HUES64 (cell line): Measurements from ENCODE around the gene PRPF8.

Experiments used
- H3K27ac ChIP-seq: 2 replicates; pipeline ENCODE4 v1.7.0; 2013; ENCODE audit warnings: low read depth, low read length, inconsistent platforms
- H3K27me3 ChIP-seq: 2 replicates; pipeline ENCODE4 v1.6.1; 2013; ENCODE audit warnings: mild to moderate bottlenecking, low read length; ENCODE audit not compliant: insufficient read depth
- H3K36me3 ChIP-seq: 2 replicates; pipeline ENCODE4 v1.6.1; 2013; ENCODE audit warnings: mild to moderate bottlenecking, low read length; ENCODE audit not compliant: insufficient read depth
- H3K4me1 ChIP-seq: 2 replicates; pipeline ENCODE4 v1.6.1; 2013; ENCODE audit warnings: mild to moderate bottlenecking, low read length, moderate library complexity; ENCODE audit not compliant: insufficient read depth
- H3K4me3 ChIP-seq: 2 replicates; pipeline ENCODE4 v1.5.1; 2013; ENCODE audit warnings: mild to moderate bottlenecking, low read length, moderate library complexity
- H3K9ac ChIP-seq: 2 replicates; pipeline ENCODE4 v1.6.1; 2013; ENCODE audit warnings: mild to moderate bottlenecking, low read depth, low read length
- H3K9me3 ChIP-seq: 2 replicates; pipeline ENCODE4 v1.6.1; 2013; ENCODE audit warnings: low read depth, low read length; ENCODE audit not compliant: insufficient read depth
- whole genome bisulfite sequencing: fragments of 150-250, 120-280 bp; methylation state at CpG from one replicate; pipeline ENCODE4 v1.1.7; 2013; ENCODE audit warnings: missing lambda C conversion rate; 5-methylcytosine and 5-hydroxymethylcytosine counted together

Gene PRPF8

DNA sequence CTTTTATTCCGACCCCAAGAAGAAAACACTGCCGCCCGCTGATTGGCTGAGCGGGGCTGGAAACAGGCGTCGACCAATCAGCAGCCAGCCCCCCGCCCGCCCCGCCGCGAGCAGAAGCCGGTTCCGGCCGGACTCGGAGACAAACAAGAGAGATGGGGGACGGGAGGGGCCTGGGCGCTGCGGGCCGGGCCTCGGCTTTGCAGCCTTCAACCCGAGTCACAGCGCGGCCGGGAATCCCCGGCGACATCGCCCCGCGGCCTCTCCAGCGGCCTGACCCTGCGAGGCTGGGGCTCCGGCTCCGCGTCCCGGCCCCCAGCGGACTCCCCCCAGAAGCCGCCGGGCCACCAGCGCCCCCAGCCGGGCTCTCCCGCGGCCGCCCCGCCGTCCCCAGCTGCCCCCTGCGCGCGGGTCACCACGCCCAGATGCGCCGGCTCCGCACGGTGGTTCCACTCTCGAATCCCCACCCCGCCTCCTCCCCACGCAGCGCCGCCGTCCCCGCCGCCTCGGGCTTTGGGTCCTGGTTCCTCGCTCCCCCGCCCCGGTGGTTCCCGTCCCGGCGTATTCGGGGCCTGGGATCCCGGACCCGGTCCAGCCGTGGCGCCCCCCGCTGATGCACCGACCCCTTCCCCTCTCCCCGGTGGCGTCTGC, 55.7 kb downstream of the PRPF8 start:
- under 1% methylated on average over 77 of the region's 77 CpGs for WGBS
- H3K36me3 ChIP-seq: no peaks in the 10 kb centered on the region
- H3K9me3 ChIP-seq: no peaks in the 10 kb centered on the region
- peak overlapping the region; percentile 76 for H3K27ac ChIP-seq
- H3K9ac ChIP-seq: peak overlapping the region; percentile 94
- H3K27me3 ChIP-seq: peaks cover 16% of the 10 kb centered on the region; the same call in 1 of the 2 replicates
- peaks cover 21% of the 10 kb centered on the region; the same call in 1 of the 2 replicates for H3K4me1 ChIP-seq
- H3K4me3 ChIP-seq: peak overlapping the region; percentile 84

DNA sequence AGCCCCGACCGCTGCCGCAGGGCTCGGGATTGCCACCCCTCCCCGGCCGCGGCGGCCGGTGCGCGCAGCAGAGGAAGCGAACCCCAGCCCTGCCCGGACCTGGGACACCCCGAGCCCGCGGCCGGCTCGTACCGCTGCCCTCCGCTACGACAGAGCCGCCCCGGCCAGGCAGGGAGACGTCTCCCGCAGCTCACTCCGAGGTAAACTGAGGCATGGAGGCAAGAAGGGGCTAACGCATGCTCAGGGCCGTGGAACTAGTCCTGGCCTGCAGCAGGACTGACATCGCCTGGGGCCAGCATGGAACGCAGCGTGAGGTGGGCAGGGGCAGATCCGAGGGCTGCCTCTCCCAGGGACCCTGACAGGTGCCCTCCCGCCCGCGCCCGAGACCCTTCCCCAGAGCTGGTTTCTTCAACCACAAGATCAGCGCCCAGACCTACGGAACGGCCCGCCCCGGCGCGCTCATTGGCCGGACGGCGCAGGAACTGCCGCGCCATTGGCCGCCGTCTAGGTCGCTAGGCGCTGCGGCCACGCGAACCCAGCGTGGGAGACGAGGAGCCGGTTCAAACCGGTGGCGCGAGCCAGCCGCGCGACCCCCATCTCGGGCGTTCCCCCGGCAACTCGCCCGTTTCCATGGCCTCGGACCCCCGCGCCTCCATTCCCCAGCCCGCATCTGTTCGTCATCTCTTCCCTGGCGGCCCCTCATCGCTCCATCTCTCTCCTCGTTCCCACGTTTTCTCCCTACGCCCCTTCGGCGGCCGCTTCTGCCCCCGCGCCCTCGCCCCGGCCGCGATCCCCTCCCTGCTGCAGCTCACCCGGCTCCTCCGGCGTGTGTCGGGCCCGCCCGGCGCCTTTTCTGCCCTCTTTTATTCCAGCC, 56.4 kb downstream of the PRPF8 start, which contains the start of gene SLC43A2:
Gene SLC43A2, minus strand, starts transcription at position 853 of the 874 bp plus-strand sequence. CDS start 960 bp downstream, outside the sequence.
- peaks cover 16% of the 10 kb centered on the region; the same call in 1 of the 2 replicates for H3K27me3 ChIP-seq
- under 1% methylated on average over 95 of the region's 95 CpGs for WGBS
- no peaks in the 10 kb centered on the region for H3K36me3 ChIP-seq
- no peaks in the 10 kb centered on the region for H3K9me3 ChIP-seq
- H3K27ac ChIP-seq: peak within 1 kb of the TSS; percentile 76
- H3K9ac ChIP-seq: peak within 1 kb of the TSS; percentile 94
- peak within 1 kb of the TSS; percentile 84 for H3K4me3 ChIP-seq
- H3K4me1 ChIP-seq: peaks cover 21% of the 10 kb centered on the region; the same call in 1 of the 2 replicates

DNA sequence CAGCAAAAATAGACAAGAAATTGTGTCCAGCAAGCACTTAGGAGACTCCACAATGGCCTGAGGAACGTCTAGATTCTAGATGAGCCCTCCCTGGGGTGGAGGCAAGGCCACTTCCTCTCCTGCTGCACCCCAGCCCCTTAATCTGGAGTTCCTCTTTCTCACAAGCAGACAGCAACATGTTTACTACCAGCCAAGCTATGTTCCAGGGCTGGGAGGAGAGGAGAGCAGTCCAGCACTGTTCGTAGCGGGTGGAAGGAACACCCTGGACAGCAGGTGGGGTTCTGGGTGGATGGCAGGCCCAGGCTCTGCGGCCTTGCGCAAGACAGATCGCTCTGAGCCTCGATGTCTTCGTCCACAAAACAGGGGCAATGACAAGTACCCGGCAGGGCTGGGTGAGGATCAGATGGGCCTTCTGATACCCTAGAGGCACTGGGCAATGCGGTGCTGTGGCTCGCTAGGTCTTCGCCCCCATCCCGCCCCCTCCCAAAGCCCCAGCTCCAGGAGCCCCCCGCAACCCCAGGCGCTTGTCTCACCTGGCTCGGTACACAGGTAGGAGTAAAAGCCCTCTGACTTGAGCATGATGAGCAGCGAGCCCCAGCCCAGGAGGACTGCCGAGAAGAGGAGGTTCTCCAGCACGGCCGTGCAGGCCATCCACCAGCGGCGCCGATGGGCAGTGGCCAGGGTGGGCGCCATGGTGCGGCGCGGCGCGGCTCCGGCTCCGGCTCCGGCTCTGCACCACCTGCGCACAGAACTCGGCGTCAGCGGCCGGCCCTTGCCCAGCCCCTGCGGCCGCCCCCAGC, 57.3 kb downstream of the PRPF8 start:
- Histone ChIP-seq H3K9ac (no peak overlapping the region), H3K4me1 (peaks cover 21% of the 10 kb centered on the region; the same call in 1 of the 2 replicates), H3K27ac (no peak overlapping the region), H3K36me3 (no peaks in the 10 kb centered on the region), H3K27me3 (peaks cover 16% of the 10 kb centered on the region; the same call in 1 of the 2 replicates), H3K9me3 (no peaks in the 10 kb centered on the region), H3K4me3 (peak overlapping the region; percentile 84)
- WGBS: 30% methylated on average over 39 of the region's 39 CpGs

DNA sequence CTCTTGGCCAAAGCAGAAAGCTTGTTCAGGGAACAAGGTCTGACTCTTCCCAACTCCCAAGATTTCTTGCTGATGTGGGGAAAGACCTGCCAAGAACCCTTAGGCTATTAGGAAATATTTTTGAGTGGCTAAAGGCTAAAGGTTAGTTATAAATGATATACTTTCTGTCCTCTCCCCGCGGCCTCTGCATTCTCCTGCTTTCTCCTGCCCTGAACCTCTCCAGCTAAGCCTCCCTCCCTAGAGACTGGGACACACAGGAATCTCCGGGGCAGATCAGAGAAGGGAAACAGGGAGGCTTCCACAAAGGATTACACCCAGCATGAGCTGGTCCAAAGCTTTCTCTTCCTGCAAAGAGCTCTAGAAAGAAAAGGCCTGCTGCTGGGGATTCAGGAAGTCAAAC, 58.3 kb downstream of the PRPF8 start:
- WGBS: 59% methylated on average over 3 of the region's 3 CpGs
- no peak overlapping the region for H3K4me3 ChIP-seq

DNA sequence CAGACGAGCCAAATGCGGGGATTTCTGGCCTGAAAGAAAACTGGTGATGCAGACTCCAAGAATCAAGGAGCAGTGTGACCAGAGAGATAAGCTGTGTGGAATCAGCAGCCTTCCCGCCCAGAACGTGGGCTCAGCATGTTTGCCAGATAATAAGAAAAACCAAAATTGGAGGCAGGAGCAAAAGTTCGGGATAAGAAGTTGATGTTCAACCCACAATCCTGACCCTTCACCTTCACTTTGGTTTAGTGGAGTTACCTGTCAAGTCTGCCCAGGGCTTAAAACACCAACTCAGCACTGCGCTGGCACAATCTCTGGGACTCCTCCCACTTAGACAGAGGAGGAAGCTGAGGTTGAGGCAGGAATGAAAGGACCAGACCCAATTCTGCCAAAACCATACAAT, 59.1 kb downstream of the PRPF8 start:
- Histone ChIP-seq H3K27ac (no peak overlapping the region), H3K4me1 (peaks cover 21% of the 10 kb centered on the region; the same call in 1 of the 2 replicates), H3K9me3 (no peaks in the 10 kb centered on the region), H3K9ac (no peak overlapping the region), H3K4me3 (no peak overlapping the region), H3K27me3 (peaks cover 16% of the 10 kb centered on the region; the same call in 1 of the 2 replicates), H3K36me3 (no peaks in the 10 kb centered on the region)
- WGBS: 90% methylated on average over 6 of the region's 6 CpGs

More for the DNA sequence above, 58.3 kb downstream of the PRPF8 start:
- no peaks in the 10 kb centered on the region for H3K36me3 ChIP-seq
- H3K9ac ChIP-seq: no peak overlapping the region
- H3K9me3 ChIP-seq: no peaks in the 10 kb centered on the region
- H3K4me1 ChIP-seq: peaks cover 21% of the 10 kb centered on the region; the same call in 1 of the 2 replicates
- H3K27me3 ChIP-seq: peaks cover 16% of the 10 kb centered on the region; the same call in 1 of the 2 replicates
- no peak overlapping the region for H3K27ac ChIP-seq

DNA sequence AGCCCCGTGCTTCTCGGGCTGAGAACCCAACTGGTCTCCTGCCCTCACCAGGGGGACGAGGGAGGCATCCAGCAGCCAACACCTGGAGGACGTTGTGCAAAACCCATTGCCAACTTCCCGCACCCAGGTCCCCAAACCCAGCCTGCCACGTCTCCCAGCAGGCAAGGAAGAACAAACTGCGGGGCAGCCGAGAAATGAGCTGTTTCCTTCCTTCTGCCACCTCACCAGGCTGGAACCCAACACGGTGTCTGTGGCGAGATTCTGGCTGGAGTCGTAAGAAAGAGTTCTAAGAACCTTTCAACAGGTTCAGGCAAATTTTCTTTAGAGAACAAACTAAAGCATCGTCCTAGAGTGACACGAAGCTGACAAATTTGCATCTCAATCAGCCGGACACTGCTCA, 59.6 kb downstream of the PRPF8 start:
- Histone ChIP-seq H3K4me3 (no peak overlapping the region), H3K27me3 (peaks cover 14% of the 10 kb centered on the region; the same call in 1 of the 2 replicates), H3K9me3 (no peaks in the 10 kb centered on the region), H3K4me1 (peaks cover 21% of the 10 kb centered on the region; the same call in 1 of the 2 replicates), H3K36me3 (no peaks in the 10 kb centered on the region), H3K27ac (no peak overlapping the region), H3K9ac (no peak overlapping the region; the same call in 1 of the 2 replicates)
- whole genome bisulfite sequencing: 92% methylated on average over 14 of the region's 14 CpGs

DNA sequence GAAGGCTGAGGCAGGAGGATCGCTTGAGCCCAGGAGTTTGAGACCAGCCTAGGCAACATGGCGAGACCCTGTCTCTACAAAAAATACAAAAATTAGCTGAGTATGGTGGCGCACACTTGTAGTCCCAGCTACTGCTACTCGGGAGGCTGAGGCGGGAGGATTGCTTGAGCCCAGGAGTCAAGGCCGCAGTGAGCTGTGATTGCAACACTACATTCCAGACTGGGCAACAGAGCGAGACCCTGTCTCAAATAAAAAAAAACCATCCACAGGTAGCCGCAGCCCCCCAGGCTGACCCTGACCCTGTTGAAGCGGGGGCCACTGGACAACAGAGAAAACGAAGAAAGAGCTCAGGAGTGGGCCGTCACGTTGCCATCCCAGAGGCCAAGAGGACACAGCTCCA, 60.0 kb downstream of the PRPF8 start:
- peaks cover 21% of the 10 kb centered on the region; the same call in 1 of the 2 replicates for H3K4me1 ChIP-seq
- no peaks in the 10 kb centered on the region for H3K36me3 ChIP-seq
- peaks cover 10% of the 10 kb centered on the region; the same call in 1 of the 2 replicates for H3K27me3 ChIP-seq
- no peak overlapping the region for H3K9ac ChIP-seq
- no peaks in the 10 kb centered on the region for H3K9me3 ChIP-seq
- H3K4me3 ChIP-seq: no peak overlapping the region
- WGBS: 89% methylated on average over 12 of the region's 12 CpGs
- no peak overlapping the region for H3K27ac ChIP-seq

DNA sequence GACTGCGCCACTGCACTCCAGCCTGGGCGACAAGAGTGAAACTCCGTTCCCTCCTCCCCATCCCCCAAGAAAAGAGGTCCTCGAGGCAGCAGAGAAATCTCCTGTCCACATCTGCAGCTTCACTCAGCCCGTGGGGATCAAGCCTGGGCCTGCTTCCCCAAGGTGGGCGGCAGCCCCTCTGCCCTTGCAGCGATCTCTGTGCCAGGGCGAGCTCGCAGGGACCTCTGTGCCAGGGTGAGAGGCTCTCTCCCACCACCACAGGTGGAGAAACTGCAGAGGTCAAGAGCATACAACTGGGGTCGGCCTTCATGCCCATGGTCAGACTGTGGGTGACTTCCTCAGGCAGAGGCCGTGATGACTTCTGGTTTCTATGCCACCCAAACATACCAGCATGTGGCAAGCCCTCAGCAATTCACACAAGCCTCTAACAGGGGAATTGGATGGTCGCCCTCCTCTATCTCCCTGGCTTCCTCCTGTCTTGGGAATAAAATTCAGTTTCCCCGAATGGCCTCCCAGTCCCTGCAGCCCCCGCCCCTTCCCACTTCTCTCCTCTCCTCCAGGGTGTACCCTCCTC, 61.5 kb downstream of the PRPF8 start:
- no peak overlapping the region for H3K4me3 ChIP-seq
- H3K9ac ChIP-seq: no peak overlapping the region
- peaks cover 21% of the 10 kb centered on the region; the same call in 1 of the 2 replicates for H3K4me1 ChIP-seq
- H3K36me3 ChIP-seq: no peaks in the 10 kb centered on the region
- 95% methylated on average over 14 of the region's 14 CpGs for WGBS
- H3K9me3 ChIP-seq: no peaks in the 10 kb centered on the region
- H3K27ac ChIP-seq: no peak overlapping the region
- H3K27me3 ChIP-seq: peaks cover 7% of the 10 kb centered on the region; the same call in 1 of the 2 replicates

DNA sequence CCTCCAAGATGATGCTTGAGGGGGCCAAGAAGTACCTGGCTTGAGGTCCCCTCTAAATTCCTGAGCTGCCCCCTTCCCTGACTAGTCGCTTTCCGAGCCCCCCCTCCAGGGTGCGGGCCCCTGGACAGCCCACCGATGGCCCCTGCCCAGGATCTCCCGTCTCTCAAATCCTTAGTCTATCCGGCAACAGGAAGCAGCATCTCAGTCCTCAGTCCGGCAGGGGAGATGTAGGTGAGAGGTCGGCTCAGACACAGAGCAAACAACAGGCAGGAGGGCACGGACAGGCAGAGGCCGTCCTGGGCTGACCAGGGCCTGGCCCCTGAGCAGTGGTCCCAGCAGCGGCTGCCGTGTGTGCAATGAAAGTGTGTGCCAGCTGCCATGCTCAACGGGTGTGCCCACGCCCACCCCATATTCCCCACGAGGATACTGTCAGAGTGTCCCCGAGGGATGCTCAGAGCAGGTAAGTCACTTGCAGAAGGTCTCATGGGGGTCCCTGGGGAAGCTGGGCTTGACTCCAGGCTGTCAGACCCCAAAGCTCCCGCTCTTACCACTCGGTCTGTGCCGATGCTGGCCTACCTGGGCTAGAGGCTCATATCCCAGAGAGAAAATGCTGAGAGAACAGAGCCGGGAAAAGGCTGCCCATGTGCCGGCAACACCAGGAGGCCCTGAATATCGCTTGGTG, 63.3 kb downstream of the PRPF8 start:
- no peak overlapping the region for H3K27ac ChIP-seq

DNA sequence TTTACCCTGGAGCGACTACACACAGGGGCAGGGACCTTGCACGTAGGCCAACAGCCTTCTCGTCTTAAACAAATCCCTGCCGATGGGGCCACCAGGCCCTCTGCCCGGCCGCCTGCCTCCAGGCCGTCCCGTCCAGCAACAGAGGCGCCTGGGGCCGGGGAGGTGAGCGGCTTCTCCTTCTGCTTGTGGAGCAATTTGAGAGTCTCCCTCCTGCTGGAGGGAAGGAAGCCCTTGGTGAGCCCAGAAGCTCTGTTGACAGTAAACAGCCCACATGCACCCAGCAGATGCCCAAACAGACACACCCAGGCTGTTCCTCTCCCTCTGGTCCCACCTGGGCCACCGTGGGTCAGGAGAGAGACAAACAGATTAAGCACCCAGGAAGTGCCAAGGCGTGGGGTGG, 64.2 kb downstream of the PRPF8 start:
- no peak overlapping the region for H3K27ac ChIP-seq
- 90% methylated on average over 13 of the region's 13 CpGs for WGBS
- H3K4me3 ChIP-seq: no peak overlapping the region
- H3K36me3 ChIP-seq: no peaks in the 10 kb centered on the region
- no peaks in the 10 kb centered on the region for H3K27me3 ChIP-seq
- H3K9ac ChIP-seq: no peak overlapping the region
- no peaks in the 10 kb centered on the region for H3K9me3 ChIP-seq
- H3K4me1 ChIP-seq: peaks cover 5% of the 10 kb centered on the region; the same call in 1 of the 2 replicates

More for the DNA sequence above, 63.3 kb downstream of the PRPF8 start:
- Histone ChIP-seq H3K9ac (no peak overlapping the region), H3K4me3 (no peak overlapping the region), H3K36me3 (no peaks in the 10 kb centered on the region), H3K27me3 (no peaks in the 10 kb centered on the region), H3K4me1 (peaks cover 13% of the 10 kb centered on the region; the same call in 1 of the 2 replicates), H3K9me3 (no peaks in the 10 kb centered on the region)
- 92% methylated on average over 22 of the region's 22 CpGs for WGBS
